Amniotic stem cell (primary cell): ENCODE results near the gene ADGRV1.
A peak's percentile ranks its signal among the peaks of the same experiment; 100 is the strongest.

Source experiments
- DNase-seq: peaks from one replicate; lab custom pipeline; 2025; lab: John Stamatoyannopoulos, UW

Gene ADGRV1

GRCh38 chr5:91137647-91138046 lies 579.0 kb downstream of the ADGRV1 start:
- no peak for DNase-seq

- DNase-seq, result no peak
These were observed 581.1 kb downstream of the ADGRV1 start for GRCh38 chr5:91139572-91140200.

GRCh38 chr5:91140657-91141056 lies 582.1 kb downstream of the ADGRV1 start:
- DNase-seq, result no peak

- DNase-seq, result no peak
These were observed 583.0 kb downstream of the ADGRV1 start for GRCh38 chr5:91141642-91142041.

GRCh38 chr5:91142386-91142785 lies 583.8 kb downstream of the ADGRV1 start:
- DNase-seq, result no peak

- no peak for DNase-seq
These were observed 584.2 kb downstream of the ADGRV1 start for GRCh38 chr5:91142819-91143218.

GRCh38 chr5:91143840-91144239 lies 585.2 kb downstream of the ADGRV1 start:
- DNase-seq, result no peak

GRCh38 chr5:91144491-91145332 lies 586.1 kb downstream of the ADGRV1 start:
- no peak for DNase-seq

- DNase-seq, result no peak
These were observed 586.7 kb downstream of the ADGRV1 start for GRCh38 chr5:91145333-91145620.

GRCh38 chr5:91146230-91146629 lies 587.6 kb downstream of the ADGRV1 start:
- no peak for DNase-seq

GRCh38 chr5:91146905-91147600 lies 588.5 kb downstream of the ADGRV1 start:
- DNase-seq, result no peak

- DNase-seq, result no peak
These were observed 591.6 kb downstream of the ADGRV1 start for GRCh38 chr5:91150234-91150633.

- no peak for DNase-seq
These were observed 592.0 kb downstream of the ADGRV1 start for GRCh38 chr5:91150636-91151035.

- peak; percentile 75 for DNase-seq
These were observed 593.4 kb downstream of the ADGRV1 start for GRCh38 chr5:91151947-91152346.

- DNase-seq, result no peak
These were observed 595.7 kb downstream of the ADGRV1 start for GRCh38 chr5:91154338-91154737.

- no peak for DNase-seq
These were observed 596.7 kb downstream of the ADGRV1 start for GRCh38 chr5:91155274-91155673.

GRCh38 chr5:91156242-91156641 lies 597.6 kb downstream of the ADGRV1 start:
- DNase-seq, result no peak

- DNase-seq, result no peak
These were observed 599.4 kb downstream of the ADGRV1 start for GRCh38 chr5:91158011-91158410.

GRCh38 chr5:91159647-91160046 lies 601.0 kb downstream of the ADGRV1 start:
- DNase-seq, result no peak

GRCh38 chr5:91160714-91161285 lies 602.2 kb downstream of the ADGRV1 start:
- DNase-seq, result no peak

GRCh38 chr5:91162534-91163381 lies 604.2 kb downstream of the ADGRV1 start:
- peak; percentile 56 for DNase-seq

- DNase-seq, result no peak
These were observed 605.8 kb downstream of the ADGRV1 start for GRCh38 chr5:91164424-91164823.
